Measurements from ENCODE around the gene PSENEN. TPM values are rescaled to one million over a fixed set of nuclear protein-coding genes. Genes with fewer than 3 reads are reported as not detected.

The PSENEN gene
- polyA plus RNA-seq, 2 donors, result 62.5 to 128 TPM

DNA sequence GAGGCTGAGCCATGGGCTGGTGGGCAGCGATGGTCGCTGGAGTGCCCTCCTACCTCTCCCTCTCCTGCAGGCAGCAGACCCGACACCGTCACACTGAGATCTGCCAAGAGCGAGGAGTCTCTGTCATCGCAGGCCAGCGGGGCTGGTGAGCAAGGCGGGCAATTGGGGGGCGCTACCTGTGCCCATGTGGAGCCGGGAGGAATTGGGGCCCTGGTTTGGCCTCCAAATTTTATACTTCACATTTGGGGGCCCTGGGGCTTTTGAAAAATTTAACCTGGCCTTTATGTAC, 39.8 kb downstream of the PSENEN start:
- 90 to 92% methylated on average over 10 of the region's 10 CpGs for WGBS, 2 donors
- Histone ChIP-seq H3K36me3 (ENCODE audit: control insufficient read depth in 2 of 2, insufficient read depth in 2 of 2, low read length in 1 of 2) (peaks cover 0 to 16% of the 10 kb centered on the region in 2 donors), H3K4me3 (ENCODE audit: low read depth in 1 of 2, low read length in 2 of 2) (no peak overlapping the region), H3K27me3 (ENCODE audit: control insufficient read depth in 1 of 2, insufficient read depth in 2 of 2, low read length in 2 of 2) (no peaks in the 10 kb centered on the region), H3K9me3 (ENCODE audit: control insufficient read depth in 2 of 2, insufficient read depth in 1 of 2, low read depth in 1 of 2, low read length in 1 of 2) (no peaks in the 10 kb centered on the region), H3K4me1 (ENCODE audit: control insufficient read depth in 2 of 2, insufficient read depth in 2 of 2, low read length in 1 of 2) (peaks cover 0 to 2% of the 10 kb centered on the region in 2 donors), H3K27ac (ENCODE audit: low read depth in 2 of 2, low read length in 1 of 2) (no peak overlapping the region)

DNA sequence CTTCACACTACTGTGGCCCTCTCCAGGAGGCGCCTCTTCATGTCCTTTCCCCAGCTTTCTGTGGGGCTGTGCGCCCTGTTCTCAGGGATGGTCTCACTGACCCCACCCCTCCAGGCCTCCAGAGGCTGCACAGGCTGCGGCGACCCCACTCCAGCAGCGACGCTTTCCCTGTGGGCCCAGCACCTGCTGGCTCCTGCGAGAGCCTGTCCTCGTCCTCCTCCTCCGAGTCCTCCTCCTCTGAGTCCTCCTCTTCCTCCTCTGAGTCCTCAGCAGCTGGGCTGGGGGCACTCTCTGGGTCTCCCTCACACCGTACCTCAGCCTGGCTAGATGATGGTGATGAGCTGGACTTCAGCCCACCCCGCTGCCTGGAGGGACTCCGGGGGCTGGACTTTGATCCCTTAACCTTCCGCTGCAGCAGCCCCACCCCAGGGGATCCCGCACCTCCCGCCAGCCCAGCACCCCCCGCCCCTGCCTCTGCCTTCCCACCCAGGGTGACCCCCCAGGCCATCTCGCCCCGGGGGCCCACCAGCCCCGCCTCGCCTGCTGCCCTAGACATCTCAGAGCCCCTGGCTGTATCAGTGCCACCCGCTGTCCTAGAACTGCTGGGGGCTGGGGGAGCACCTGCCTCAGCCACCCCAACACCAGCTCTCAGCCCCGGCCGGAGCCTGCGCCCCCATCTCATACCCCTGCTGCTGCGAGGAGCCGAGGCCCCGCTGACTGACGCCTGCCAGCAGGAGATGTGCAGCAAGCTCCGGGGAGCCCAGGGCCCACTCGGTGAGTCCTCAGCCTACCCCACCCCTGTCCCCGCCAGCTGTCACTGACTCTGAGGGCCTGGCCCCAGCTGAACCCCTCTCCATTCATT, 41.1 kb downstream of the PSENEN start:
- Histone ChIP-seq H3K4me3 (ENCODE audit: low read depth in 1 of 2, low read length in 2 of 2) (no peak overlapping the region), H3K4me1 (ENCODE audit: control insufficient read depth in 2 of 2, insufficient read depth in 2 of 2, low read length in 1 of 2) (peaks cover 0 to 2% of the 10 kb centered on the region in 2 donors), H3K27me3 (ENCODE audit: control insufficient read depth in 1 of 2, insufficient read depth in 2 of 2, low read length in 2 of 2) (no peaks in the 10 kb centered on the region), H3K36me3 (ENCODE audit: control insufficient read depth in 2 of 2, insufficient read depth in 2 of 2, low read length in 1 of 2) (peaks cover 0 to 8% of the 10 kb centered on the region in 2 donors), H3K9me3 (ENCODE audit: control insufficient read depth in 2 of 2, insufficient read depth in 1 of 2, low read depth in 1 of 2, low read length in 1 of 2) (no peaks in the 10 kb centered on the region), H3K27ac (ENCODE audit: low read depth in 2 of 2, low read length in 1 of 2) (no peak overlapping the region)
- 85 to 91% methylated on average over 29 to 31 of the region's 31 CpGs for WGBS, 2 donors

DNA sequence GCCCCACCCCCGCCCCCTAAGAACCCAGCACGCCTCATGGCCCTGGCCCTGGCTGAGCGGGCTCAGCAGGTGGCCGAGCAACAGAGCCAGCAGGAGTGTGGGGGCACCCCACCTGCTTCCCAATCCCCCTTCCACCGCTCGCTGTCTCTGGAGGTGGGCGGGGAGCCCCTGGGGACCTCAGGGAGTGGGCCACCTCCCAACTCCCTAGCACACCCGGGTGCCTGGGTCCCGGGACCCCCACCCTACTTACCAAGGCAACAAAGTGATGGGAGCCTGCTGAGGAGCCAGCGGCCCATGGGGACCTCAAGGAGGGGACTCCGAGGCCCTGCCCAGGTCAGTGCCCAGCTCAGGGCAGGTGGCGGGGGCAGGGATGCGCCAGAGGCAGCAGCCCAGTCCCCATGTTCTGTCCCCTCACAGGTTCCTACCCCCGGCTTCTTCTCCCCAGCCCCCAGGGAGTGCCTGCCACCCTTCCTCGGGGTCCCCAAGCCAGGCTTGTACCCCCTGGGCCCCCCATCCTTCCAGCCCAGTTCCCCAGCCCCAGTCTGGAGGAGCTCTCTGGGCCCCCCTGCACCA, 41.9 kb downstream of the PSENEN start:
- peaks cover 0 to 2% of the 10 kb centered on the region in 2 donors for H3K4me1 ChIP-seq (ENCODE audit: control insufficient read depth in 2 of 2, insufficient read depth in 2 of 2, low read length in 1 of 2)
- H3K9me3 ChIP-seq (ENCODE audit: control insufficient read depth in 2 of 2, insufficient read depth in 1 of 2, low read depth in 1 of 2, low read length in 1 of 2), result no peaks in the 10 kb centered on the region
- H3K27me3 ChIP-seq (ENCODE audit: control insufficient read depth in 1 of 2, insufficient read depth in 2 of 2, low read length in 2 of 2), result no peaks in the 10 kb centered on the region
- H3K4me3 ChIP-seq (ENCODE audit: low read depth in 1 of 2, low read length in 2 of 2), result no peak overlapping the region
- H3K36me3 ChIP-seq (ENCODE audit: control insufficient read depth in 2 of 2, insufficient read depth in 2 of 2, low read length in 1 of 2), result peaks cover 0 to 5% of the 10 kb centered on the region in 2 donors
- H3K27ac ChIP-seq (ENCODE audit: low read depth in 2 of 2, low read length in 1 of 2), result no peak overlapping the region
- WGBS, 2 donors, result 88 to 93% methylated on average over 13 to 15 of the region's 15 CpGs

DNA sequence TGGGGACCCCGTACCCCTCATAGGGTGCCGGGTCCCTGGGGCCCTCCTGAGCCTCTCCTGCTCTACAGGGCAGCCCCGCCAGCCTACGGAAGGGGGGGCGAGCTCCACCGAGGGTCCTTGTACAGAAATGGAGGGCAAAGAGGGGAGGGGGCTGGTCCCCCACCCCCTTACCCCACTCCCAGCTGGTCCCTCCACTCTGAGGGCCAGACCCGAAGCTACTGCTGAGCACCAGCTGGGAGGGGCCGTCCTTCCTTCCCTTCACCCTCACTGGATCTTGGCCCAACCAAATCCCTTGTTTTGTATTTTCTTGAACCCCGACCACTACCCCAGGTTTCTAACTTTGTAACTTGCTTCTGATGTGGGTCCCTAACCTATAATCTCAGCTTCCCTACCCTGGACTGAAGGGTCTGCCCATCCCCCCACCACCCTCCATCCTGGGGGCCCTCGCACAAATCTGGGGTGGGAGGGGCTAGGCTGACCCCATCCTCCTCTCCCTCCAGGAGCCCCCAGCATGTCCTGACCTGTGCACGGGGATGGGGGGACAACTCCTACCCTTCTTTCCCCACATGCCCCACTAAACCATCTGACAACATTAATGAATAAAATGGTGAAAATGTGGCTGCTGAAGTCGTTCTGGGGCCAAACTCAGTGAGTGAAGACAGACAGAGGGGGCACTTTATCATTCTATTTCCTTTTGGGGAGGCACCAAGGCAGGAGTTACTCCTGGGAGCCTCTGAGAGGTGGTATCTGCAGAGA, 42.9 kb downstream of the PSENEN start:
- Histone ChIP-seq H3K4me3 (ENCODE audit: low read depth in 1 of 2, low read length in 2 of 2) (no peak overlapping the region), H3K36me3 (ENCODE audit: control insufficient read depth in 2 of 2, insufficient read depth in 2 of 2, low read length in 1 of 2) (peaks cover 0 to 2% of the 10 kb centered on the region in 2 donors), H3K27me3 (ENCODE audit: control insufficient read depth in 1 of 2, insufficient read depth in 2 of 2, low read length in 2 of 2) (no peaks in the 10 kb centered on the region), H3K4me1 (ENCODE audit: control insufficient read depth in 2 of 2, insufficient read depth in 2 of 2, low read length in 1 of 2) (peaks cover 0 to 2% of the 10 kb centered on the region in 2 donors), H3K27ac (ENCODE audit: low read depth in 2 of 2, low read length in 1 of 2) (no peak overlapping the region), H3K9me3 (ENCODE audit: control insufficient read depth in 2 of 2, insufficient read depth in 1 of 2, low read depth in 1 of 2, low read length in 1 of 2) (no peaks in the 10 kb centered on the region)
- WGBS, 2 donors, result 78 to 84% methylated on average over 12 of the region's 12 CpGs

DNA sequence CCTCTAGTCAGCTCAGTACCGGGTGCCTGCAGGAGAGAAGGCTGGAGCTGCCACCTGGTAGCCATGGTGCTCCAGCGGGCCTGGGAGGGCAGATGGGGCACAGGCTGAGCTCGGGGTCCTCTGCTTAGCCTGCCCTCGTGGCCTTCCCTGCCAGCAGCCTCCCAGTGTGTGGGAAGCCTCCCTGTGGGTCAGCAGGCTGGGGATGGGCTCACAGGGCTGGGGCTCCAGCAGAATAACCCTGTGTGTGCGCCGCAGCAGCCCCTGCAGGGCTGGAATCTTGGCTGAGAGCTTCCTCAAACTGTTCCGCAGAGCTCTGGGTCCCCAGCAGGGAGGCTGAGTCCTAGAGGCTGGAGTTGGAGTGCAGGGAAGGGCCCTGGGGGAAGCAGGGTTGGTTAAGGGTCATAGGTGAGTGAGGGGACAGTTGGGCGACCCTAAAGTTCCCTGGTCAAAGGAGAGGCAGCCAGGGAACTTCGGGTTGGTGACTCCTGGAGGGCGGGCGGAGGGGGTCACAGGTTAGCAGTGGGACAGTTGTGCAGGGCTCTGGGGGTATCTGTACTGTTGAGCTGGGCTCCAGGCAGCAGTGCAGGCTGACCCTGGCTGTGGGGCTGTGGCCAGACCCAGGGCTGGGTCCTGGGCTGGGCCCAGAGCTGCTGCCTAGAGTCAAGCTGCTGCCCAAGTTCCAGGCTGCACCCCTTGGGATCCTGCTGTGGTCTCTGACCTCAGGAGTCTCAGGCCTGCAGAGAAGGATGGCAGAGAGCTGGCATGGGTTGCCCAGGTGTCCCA, 43.9 kb downstream of the PSENEN start:
- Histone ChIP-seq H3K27me3 (ENCODE audit: control insufficient read depth in 1 of 2, insufficient read depth in 2 of 2, low read length in 2 of 2) (no peaks in the 10 kb centered on the region), H3K4me3 (ENCODE audit: low read depth in 1 of 2, low read length in 2 of 2) (no peak overlapping the region), H3K4me1 (ENCODE audit: control insufficient read depth in 2 of 2, insufficient read depth in 2 of 2, low read length in 1 of 2) (peaks cover 0 to 2% of the 10 kb centered on the region in 2 donors), H3K36me3 (ENCODE audit: control insufficient read depth in 2 of 2, insufficient read depth in 2 of 2, low read length in 1 of 2) (peaks cover 0 to 2% of the 10 kb centered on the region in 2 donors), H3K27ac (ENCODE audit: low read depth in 2 of 2, low read length in 1 of 2) (no peak overlapping the region), H3K9me3 (ENCODE audit: control insufficient read depth in 2 of 2, insufficient read depth in 1 of 2, low read depth in 1 of 2, low read length in 1 of 2) (no peaks in the 10 kb centered on the region)
- 82 to 86% methylated on average over 11 of the region's 11 CpGs for WGBS, 2 donors

GRCh38 chr19:35789978-35790944, 44.8 kb downstream of the PSENEN start:
- Histone ChIP-seq H3K27ac (ENCODE audit: low read depth in 2 of 2, low read length in 1 of 2) (no peak overlapping the region), H3K4me1 (ENCODE audit: control insufficient read depth in 2 of 2, insufficient read depth in 2 of 2, low read length in 1 of 2) (no peaks in the 10 kb centered on the region), H3K9me3 (ENCODE audit: control insufficient read depth in 2 of 2, insufficient read depth in 1 of 2, low read depth in 1 of 2, low read length in 1 of 2) (no peaks in the 10 kb centered on the region), H3K4me3 (ENCODE audit: low read depth in 1 of 2, low read length in 2 of 2) (no peak overlapping the region), H3K27me3 (ENCODE audit: control insufficient read depth in 1 of 2, insufficient read depth in 2 of 2, low read length in 2 of 2) (no peaks in the 10 kb centered on the region), H3K36me3 (ENCODE audit: control insufficient read depth in 2 of 2, insufficient read depth in 2 of 2, low read length in 1 of 2) (peaks cover 0 to 2% of the 10 kb centered on the region in 2 donors)
- WGBS, 2 donors, result 82 to 89% methylated on average over 19 of the region's 19 CpGs

DNA sequence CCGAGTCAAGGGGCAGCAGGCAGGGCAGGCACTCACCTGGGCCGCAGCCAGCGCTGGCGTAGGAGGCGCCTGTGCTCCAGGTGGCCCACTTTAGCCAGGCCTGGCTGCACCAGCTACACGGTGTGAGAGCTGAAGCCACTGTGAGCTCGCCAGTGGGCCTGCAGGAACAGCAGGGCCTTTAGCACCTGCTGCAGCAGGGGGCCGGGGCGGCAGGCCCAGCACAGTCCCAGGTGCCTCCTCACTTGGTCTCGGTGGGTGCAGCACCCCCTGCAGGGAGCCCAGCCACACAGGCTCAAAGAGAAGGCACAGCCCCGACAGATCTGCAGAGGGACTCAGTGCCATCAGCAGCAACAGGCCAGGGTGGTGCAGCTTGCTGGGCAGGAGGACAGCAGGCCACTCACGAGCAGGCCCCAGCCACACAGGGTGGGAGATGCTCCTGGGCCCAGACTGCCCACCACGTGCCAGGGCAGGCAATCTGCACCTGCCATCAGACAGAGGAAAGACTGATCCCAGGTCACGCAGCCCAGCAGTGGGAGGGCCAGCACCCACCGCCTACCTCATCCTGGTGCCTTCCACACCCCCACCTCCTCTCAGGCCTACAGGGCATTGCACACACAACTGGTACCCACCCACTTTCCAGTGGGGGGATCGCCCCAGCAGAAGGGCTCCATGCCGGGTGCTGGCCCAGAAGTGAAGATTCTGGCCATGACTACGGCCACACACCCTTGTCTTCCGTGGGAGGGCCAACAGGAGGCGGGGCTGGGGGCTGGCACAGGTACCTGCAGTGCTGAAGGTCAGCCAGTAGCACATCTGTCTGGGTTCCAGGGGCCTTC, 45.7 kb downstream of the PSENEN start:
- Histone ChIP-seq H3K9me3 (ENCODE audit: control insufficient read depth in 2 of 2, insufficient read depth in 1 of 2, low read depth in 1 of 2, low read length in 1 of 2) (no peaks in the 10 kb centered on the region), H3K27me3 (ENCODE audit: control insufficient read depth in 1 of 2, insufficient read depth in 2 of 2, low read length in 2 of 2) (no peaks in the 10 kb centered on the region), H3K4me3 (ENCODE audit: low read depth in 1 of 2, low read length in 2 of 2) (no peak overlapping the region), H3K27ac (ENCODE audit: low read depth in 2 of 2, low read length in 1 of 2) (no peak overlapping the region), H3K36me3 (ENCODE audit: control insufficient read depth in 2 of 2, insufficient read depth in 2 of 2, low read length in 1 of 2) (peaks cover 0 to 2% of the 10 kb centered on the region in 2 donors), H3K4me1 (ENCODE audit: control insufficient read depth in 2 of 2, insufficient read depth in 2 of 2, low read length in 1 of 2) (no peaks in the 10 kb centered on the region)
- WGBS, 2 donors, result 56 to 58% methylated on average over 19 to 20 of the region's 20 CpGs

GRCh38 chr19:35791814-35792279, 46.4 kb downstream of the PSENEN start:
- no peaks in the 10 kb centered on the region for H3K9me3 ChIP-seq (ENCODE audit: control insufficient read depth in 2 of 2, insufficient read depth in 1 of 2, low read depth in 1 of 2, low read length in 1 of 2)
- peaks cover 0 to under 1% of the 10 kb centered on the region in 2 donors for H3K36me3 ChIP-seq (ENCODE audit: control insufficient read depth in 2 of 2, insufficient read depth in 2 of 2, low read length in 1 of 2)
- H3K4me1 ChIP-seq (ENCODE audit: control insufficient read depth in 2 of 2, insufficient read depth in 2 of 2, low read length in 1 of 2), result no peaks in the 10 kb centered on the region
- no peak overlapping the region for H3K27ac ChIP-seq (ENCODE audit: low read depth in 2 of 2, low read length in 1 of 2)
- peaks cover 0 to 3% of the 10 kb centered on the region in 2 donors for H3K27me3 ChIP-seq (ENCODE audit: control insufficient read depth in 1 of 2, insufficient read depth in 2 of 2, low read length in 2 of 2)
- WGBS, 2 donors, result 82 to 87% methylated on average over 9 of the region's 9 CpGs
- H3K4me3 ChIP-seq (ENCODE audit: low read depth in 1 of 2, low read length in 2 of 2), result no peak overlapping the region
